Measurements from ENCODE around the gene NAV2. TPM values are rescaled to one million over a fixed set of nuclear protein-coding genes. Genes with fewer than 3 reads are reported as not detected.

NAV2 gene
- total RNA-seq, 1 experiment from 2014 or later = 46.3 TPM

DNA sequence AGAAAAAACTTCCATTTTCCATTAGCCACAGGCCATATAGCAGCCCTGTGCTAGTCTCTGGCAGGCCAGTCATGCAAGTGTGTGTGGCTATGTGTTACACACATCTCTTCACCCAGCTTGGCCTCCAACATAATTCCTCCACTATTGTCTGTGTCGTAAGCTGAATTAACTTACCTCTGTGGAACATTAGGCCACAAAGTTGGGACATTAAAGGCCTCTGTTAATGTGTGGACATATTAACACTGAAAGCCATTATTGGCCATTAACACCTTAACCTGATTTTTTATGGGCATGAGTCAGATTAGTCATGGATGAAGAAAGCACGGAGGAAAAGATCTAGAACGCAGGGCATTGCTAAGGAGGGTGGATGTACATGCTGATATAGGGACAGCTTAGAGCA, 347.5 kb downstream of the NAV2 start:
- no peak overlapping the region for H3K14ac ChIP-seq (ENCODE audit: insufficient read depth, low read length)
- H3K4me1 Mint-ChIP-seq = peaks cover 18 to 29% of the 10 kb centered on the region in 2 experiments
- no peak overlapping the region for H3K27ac Mint-ChIP-seq
- H4K5ac ChIP-seq (ENCODE audit: insufficient read length, low read depth, low read length) = no peak overlapping the region
- no peaks in the 10 kb centered on the region for H3K79me1 ChIP-seq (ENCODE audit: insufficient read depth, low read depth, low read length, poor library complexity, severe bottlenecking)
- H3K27me3 ChIP-seq (ENCODE audit: insufficient read depth, low read length) = no peaks in the 10 kb centered on the region
- no peak overlapping the region for H2BK5ac ChIP-seq (ENCODE audit: insufficient read length, low read length)
- H2BK15ac ChIP-seq (ENCODE audit: low read depth, low read length) = no peak overlapping the region
- H2BK20ac ChIP-seq (ENCODE audit: low read depth, low read length, poor library complexity, severe bottlenecking) = no peak overlapping the region
- peaks cover 34 to 70% (median 67%) of the 10 kb centered on the region in 3 experiments for H3K36me3 Mint-ChIP-seq (ENCODE audit: insufficient read depth in 1 of 3, low read depth in 3 of 3)
- H3K79me2 ChIP-seq (ENCODE audit: insufficient read depth, low read length) = no peaks in the 10 kb centered on the region
- H2AFZ ChIP-seq (ENCODE audit: low read length) = no peak overlapping the region
- no peak overlapping the region for H3T11ph ChIP-seq (ENCODE audit: low read length)
- no CpG with 5 or more reads among the region's 3 CpGs for WGBS (ENCODE audit: extremely low coverage, insufficient read length, low lambda C conversion rate)
- no peak overlapping the region for H4K8ac ChIP-seq (replicated peaks; ENCODE audit: insufficient read length, low read depth, low read length)
- no peaks in the 10 kb centered on the region for H3K9me3 Mint-ChIP-seq
- H3K56ac ChIP-seq (ENCODE audit: insufficient read length, low read depth, low read length) = no peak overlapping the region
- H3K27me3 Mint-ChIP-seq (ENCODE audit: low read depth) = no peaks in the 10 kb centered on the region
- H3K4me3 Mint-ChIP-seq = no peak overlapping the region
- TF ChIP-seq, protein P1, sequence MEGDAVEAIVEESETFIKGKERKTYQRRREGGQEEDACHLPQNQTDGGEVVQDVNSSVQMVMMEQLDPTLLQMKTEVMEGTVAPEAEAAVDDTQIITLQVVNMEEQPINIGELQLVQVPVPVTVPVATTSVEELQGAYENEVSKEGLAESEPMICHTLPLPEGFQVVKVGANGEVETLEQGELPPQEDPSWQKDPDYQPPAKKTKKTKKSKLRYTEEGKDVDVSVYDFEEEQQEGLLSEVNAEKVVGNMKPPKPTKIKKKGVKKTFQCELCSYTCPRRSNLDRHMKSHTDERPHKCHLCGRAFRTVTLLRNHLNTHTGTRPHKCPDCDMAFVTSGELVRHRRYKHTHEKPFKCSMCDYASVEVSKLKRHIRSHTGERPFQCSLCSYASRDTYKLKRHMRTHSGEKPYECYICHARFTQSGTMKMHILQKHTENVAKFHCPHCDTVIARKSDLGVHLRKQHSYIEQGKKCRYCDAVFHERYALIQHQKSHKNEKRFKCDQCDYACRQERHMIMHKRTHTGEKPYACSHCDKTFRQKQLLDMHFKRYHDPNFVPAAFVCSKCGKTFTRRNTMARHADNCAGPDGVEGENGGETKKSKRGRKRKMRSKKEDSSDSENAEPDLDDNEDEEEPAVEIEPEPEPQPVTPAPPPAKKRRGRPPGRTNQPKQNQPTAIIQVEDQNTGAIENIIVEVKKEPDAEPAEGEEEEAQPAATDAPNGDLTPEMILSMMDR (conservative IDR thresholded peaks at IDR 0.05) = no peak
- H2BK120ac ChIP-seq (ENCODE audit: low read depth, low read length, poor library complexity, severe bottlenecking) = no peak overlapping the region
- DNase-seq = no peak
- no peak overlapping the region for H2BK12ac ChIP-seq (ENCODE audit: insufficient read length, low read depth, low read length)
- H3K4me2 ChIP-seq (ENCODE audit: insufficient read depth, insufficient read length, low read length) = no peak overlapping the region
- no peak overlapping the region for H3K4ac ChIP-seq (ENCODE audit: low read depth, low read length)
- H3K4me1 ChIP-seq (ENCODE audit: insufficient read depth, low read length) = no peaks in the 10 kb centered on the region; the same call in 1 of the 2 replicates
- no peak overlapping the region for H3K18ac ChIP-seq (ENCODE audit: insufficient read length, low read depth, low read length)
- no peak overlapping the region for H3K23ac ChIP-seq (ENCODE audit: insufficient read length, low read depth, low read length)
- no peak overlapping the region for H4K91ac ChIP-seq (ENCODE audit: insufficient read length, low read depth, low read length)
- no peaks in the 10 kb centered on the region for H3K23me2 ChIP-seq (ENCODE audit: insufficient read length, low read depth, low read length, poor library complexity, severe bottlenecking)
- H4K20me1 ChIP-seq (ENCODE audit: control insufficient read depth, insufficient read depth, insufficient read length) = no peaks in the 10 kb centered on the region
- no peak overlapping the region for H3K9ac ChIP-seq (ENCODE audit: extremely low read depth, insufficient read length, low read length)
- no peak overlapping the region for H2AK5ac ChIP-seq (ENCODE audit: insufficient read length, low read length)
- no peaks in the 10 kb centered on the region for H3K9me3 ChIP-seq (ENCODE audit: control insufficient read depth, low read depth, low read length)
- H3K27ac ChIP-seq (ENCODE audit: insufficient read length, low read depth, low read length) = no peak overlapping the region
